Rectal smooth muscle tissue (tissue), 1 donor: ENCODE results near the gene SLC13A3.

ENCODE experiments used
- H3K27ac ChIP-seq: one replicate; pipeline ENCODE4 v1.7.0; 2013; ENCODE audit warnings: low read depth, low read length, inconsistent platforms
- H3K27me3 ChIP-seq: one replicate; pipeline ENCODE4 v1.7.0; 2013; ENCODE audit warnings: low read length; ENCODE audit not compliant: control insufficient read depth, insufficient read depth
- H3K36me3 ChIP-seq: one replicate; pipeline ENCODE4 v1.7.0; 2013; ENCODE audit warnings: low read length; ENCODE audit not compliant: control insufficient read depth, insufficient read depth
- H3K4me1 ChIP-seq: one replicate; pipeline ENCODE4 v1.7.0; 2013; ENCODE audit warnings: low read length; ENCODE audit not compliant: control insufficient read depth, insufficient read depth
- H3K4me3 ChIP-seq: one replicate; pipeline ENCODE4 v1.7.0; 2013; ENCODE audit warnings: low read length
- H3K9ac ChIP-seq: one replicate; pipeline ENCODE4 v1.7.0; 2013; ENCODE audit warnings: low read length

Gene SLC13A3

GRCh38 chr20:46644733-46645132 is 6.5 kb downstream of the SLC13A3 start:
- Histone ChIP-seq H3K27me3 (peaks cover 3% of the 10 kb centered on the region), H3K36me3 (no peaks in the 10 kb centered on the region), H3K4me3 (no peak overlapping the region), H3K27ac (no peak overlapping the region), H3K4me1 (no peaks in the 10 kb centered on the region), H3K9ac (no peak overlapping the region)

DNA sequence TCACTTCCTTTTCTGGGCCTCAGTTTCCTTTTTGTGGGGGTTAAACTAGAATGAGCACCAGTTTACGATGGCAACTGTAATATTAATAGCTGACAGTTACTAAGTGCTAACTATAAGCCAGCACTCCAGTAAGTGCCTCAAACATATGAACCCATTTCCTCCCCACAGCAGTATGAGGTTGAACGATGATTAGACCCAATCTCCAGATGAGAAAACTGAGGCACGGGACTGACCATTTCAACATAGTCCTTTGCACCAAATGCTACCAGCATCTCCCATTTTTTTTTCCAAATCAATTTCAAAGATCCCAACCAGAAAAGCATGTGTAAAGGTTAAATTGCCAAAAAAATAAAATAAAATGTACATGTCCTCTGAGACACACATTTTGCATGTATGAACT is 7.1 kb downstream of the SLC13A3 start:
- no peaks in the 10 kb centered on the region for H3K4me1 ChIP-seq
- H3K36me3 ChIP-seq: no peaks in the 10 kb centered on the region
- no peak overlapping the region for H3K27ac ChIP-seq
- H3K9ac ChIP-seq: no peak overlapping the region
- H3K4me3 ChIP-seq: no peak overlapping the region
- peaks cover 3% of the 10 kb centered on the region for H3K27me3 ChIP-seq

GRCh38 chr20:46642969-46643343 is 8.3 kb downstream of the SLC13A3 start:
- no peaks in the 10 kb centered on the region for H3K4me1 ChIP-seq
- no peaks in the 10 kb centered on the region for H3K36me3 ChIP-seq
- H3K4me3 ChIP-seq: no peak overlapping the region
- H3K9ac ChIP-seq: no peak overlapping the region
- H3K27me3 ChIP-seq: peaks cover 3% of the 10 kb centered on the region
- no peak overlapping the region for H3K27ac ChIP-seq

GRCh38 chr20:46642265-46642968 is 8.8 kb downstream of the SLC13A3 start:
- Histone ChIP-seq H3K9ac (no peak overlapping the region), H3K27me3 (peaks cover 3% of the 10 kb centered on the region), H3K36me3 (no peaks in the 10 kb centered on the region), H3K4me3 (no peak overlapping the region), H3K27ac (no peak overlapping the region), H3K4me1 (no peaks in the 10 kb centered on the region)

GRCh38 chr20:46641424-46641823 is 9.8 kb downstream of the SLC13A3 start:
- no peaks in the 10 kb centered on the region for H3K4me1 ChIP-seq
- no peak overlapping the region for H3K4me3 ChIP-seq
- H3K9ac ChIP-seq: no peak overlapping the region
- peaks cover 3% of the 10 kb centered on the region for H3K27me3 ChIP-seq
- H3K36me3 ChIP-seq: no peaks in the 10 kb centered on the region
- no peak overlapping the region for H3K27ac ChIP-seq

DNA sequence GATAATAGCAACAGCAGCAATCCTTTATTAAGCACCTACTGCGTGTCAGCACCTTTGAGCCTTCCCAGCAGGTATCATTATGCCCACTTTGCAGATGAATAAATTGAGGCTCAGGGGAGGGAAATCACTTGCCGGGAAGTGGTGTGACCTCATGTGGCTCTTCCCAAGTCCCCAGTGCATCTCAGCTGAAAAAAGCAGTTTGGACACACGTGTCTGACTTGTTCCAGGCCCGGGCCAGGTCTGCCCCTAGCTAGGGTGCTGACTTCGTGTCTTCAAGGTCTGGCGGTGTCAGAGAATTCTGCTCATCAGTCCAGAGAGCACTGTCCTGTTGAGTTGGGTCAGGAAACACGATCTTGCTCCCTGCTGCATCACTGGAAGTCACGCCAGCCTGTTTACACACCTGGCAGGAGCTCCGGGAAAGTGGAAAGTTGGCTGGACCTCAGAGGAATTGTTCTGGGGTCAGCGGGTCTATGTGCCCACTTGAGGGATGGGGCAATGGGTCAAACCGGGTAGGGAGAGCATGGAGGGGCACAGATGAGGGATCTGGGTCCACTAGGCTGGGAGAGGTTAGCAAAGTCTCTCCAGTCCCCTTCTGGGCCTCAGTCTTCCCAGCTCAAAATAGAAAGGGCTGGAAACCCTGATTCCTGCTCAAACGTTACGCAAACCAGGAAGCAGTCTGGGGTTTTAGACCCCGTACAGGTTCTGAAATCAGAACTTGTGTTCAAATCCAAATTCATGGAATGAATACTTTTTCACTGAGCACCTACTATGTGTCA is 10.5 kb downstream of the SLC13A3 start:
- H3K9ac ChIP-seq: no peak overlapping the region
- no peak overlapping the region for H3K27ac ChIP-seq
- no peaks in the 10 kb centered on the region for H3K4me1 ChIP-seq
- no peaks in the 10 kb centered on the region for H3K36me3 ChIP-seq
- H3K27me3 ChIP-seq: peaks cover 3% of the 10 kb centered on the region
- no peak overlapping the region for H3K4me3 ChIP-seq

DNA sequence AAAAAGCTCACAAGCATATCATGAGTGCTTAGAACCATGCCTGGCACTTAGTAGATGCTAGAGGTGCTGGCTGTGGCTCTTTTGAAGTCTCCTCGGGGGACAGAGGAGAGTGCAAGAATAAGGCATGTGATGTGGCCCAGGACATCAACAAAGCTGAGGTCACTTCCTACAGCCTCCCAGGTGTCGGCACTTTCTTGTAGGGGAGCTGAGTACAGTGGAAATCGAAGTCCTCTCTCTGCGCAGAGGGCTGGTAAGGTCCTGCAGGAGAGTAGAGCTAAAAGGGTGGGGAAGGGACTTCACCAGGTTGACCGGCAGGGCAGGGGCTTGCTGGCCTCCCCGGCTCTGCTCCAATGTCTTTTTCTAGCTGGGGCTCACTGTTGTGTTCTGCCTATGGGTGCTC is 11.2 kb downstream of the SLC13A3 start:
- H3K4me1 ChIP-seq: no peaks in the 10 kb centered on the region
- H3K9ac ChIP-seq: no peak overlapping the region
- no peaks in the 10 kb centered on the region for H3K36me3 ChIP-seq
- H3K4me3 ChIP-seq: no peak overlapping the region
- peaks cover 3% of the 10 kb centered on the region for H3K27me3 ChIP-seq
- no peak overlapping the region for H3K27ac ChIP-seq

- Histone ChIP-seq H3K4me3 (no peak overlapping the region), H3K4me1 (no peaks in the 10 kb centered on the region), H3K27ac (no peak overlapping the region), H3K27me3 (peaks cover 3% of the 10 kb centered on the region), H3K36me3 (no peaks in the 10 kb centered on the region), H3K9ac (no peak overlapping the region)
Observed at GRCh38 chr20:46639587-46639986, 11.7 kb downstream of the SLC13A3 start.

DNA sequence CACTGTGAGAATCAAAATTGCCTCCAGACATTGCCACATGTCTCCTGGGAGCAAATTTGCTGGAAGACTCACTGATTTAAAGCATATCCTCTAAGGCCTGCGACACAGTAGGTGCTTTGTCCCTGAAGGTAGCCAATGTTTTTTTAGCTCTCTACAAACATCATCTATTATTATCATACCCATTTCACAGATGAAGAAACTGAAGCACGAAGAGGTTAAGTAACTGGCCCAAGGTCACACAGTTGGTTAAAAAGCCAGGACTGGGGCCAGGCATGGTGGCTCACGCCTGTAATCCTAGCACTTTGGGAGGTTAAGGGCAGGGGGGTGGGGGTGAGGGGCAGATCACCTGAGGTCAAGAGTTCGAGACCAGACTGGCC is 12.4 kb downstream of the SLC13A3 start:
- H3K27me3 ChIP-seq: peaks cover 3% of the 10 kb centered on the region
- no peak overlapping the region for H3K9ac ChIP-seq
- no peak overlapping the region for H3K4me3 ChIP-seq
- H3K4me1 ChIP-seq: no peaks in the 10 kb centered on the region
- no peak overlapping the region for H3K27ac ChIP-seq
- no peaks in the 10 kb centered on the region for H3K36me3 ChIP-seq

DNA sequence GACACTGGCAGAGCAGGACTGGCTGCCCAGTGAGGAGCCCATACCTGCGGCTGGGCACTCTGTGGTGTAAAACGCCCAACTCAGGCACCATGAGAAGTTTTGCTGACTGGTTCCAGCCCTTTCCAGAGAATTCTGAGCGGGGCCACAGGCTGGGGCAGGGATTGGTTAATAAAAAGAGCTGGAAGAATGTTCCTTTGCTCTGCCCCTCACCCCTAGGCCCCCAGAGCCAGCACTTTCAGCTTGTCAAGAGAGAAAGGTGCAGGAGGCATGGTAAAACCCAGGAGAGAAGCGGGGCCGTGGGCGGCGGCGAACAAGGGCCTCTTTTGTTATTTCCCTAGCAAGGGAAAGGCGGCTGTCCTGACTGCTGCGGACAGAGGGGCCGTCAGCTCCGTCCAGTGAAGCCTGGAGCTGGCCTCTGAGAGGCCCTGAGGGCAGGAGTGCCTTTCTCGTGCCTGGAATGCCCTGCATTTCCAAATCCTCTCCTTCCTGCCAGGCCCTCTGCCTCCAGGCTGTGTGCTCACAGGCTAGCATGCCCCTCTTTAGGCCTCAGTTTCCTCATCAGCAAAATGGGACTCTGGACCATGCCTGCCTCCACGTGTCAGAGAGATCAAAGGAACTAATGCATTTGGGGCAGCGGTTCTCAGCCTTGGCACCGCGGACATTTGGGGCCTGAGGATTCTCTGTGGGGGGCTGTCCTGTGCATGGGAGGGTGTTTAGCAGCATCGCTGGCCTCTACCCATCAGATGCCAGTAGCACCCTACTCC is 12.9 kb downstream of the SLC13A3 start:
- H3K27ac ChIP-seq: no peak overlapping the region
- H3K4me1 ChIP-seq: no peaks in the 10 kb centered on the region
- H3K36me3 ChIP-seq: no peaks in the 10 kb centered on the region
- H3K4me3 ChIP-seq: no peak overlapping the region
- H3K9ac ChIP-seq: no peak overlapping the region
- peaks cover 3% of the 10 kb centered on the region for H3K27me3 ChIP-seq

DNA sequence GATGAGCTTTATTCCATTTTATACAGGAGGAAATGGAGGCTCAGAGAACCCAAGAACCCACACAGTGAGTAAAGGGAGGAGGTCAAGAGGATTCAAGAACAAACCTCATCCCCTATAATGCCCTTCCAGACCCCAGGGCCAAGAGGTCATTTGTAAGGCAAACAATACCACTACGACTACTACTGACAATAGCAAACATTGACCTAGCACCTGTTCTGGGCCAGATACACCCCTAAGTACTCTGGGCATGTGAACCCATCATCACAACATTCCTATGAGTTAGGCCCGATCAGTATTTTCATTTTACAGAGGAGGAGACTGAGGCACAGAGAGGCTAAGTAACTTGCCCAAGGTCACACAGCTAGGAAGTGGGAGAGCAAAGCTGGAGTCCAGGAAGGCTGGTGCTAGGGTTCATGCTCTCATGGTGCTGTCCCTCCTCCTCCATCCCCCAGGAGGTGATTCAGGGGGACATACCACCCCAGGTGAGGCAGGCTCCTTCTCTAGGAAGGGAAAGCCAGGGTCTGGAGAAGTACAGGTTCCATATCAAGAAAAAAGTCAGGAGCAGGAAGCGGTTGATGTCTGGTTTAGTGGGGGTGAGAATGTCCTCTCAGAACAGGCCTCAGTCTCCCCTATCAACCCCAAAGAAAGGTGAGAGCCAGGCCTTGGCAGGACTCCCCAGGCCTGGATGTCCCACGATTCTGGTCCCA is 13.7 kb downstream of the SLC13A3 start:
- Histone ChIP-seq H3K36me3 (no peaks in the 10 kb centered on the region), H3K27ac (no peak overlapping the region), H3K4me3 (no peak overlapping the region), H3K4me1 (no peaks in the 10 kb centered on the region), H3K9ac (no peak overlapping the region), H3K27me3 (peaks cover 3% of the 10 kb centered on the region)

DNA sequence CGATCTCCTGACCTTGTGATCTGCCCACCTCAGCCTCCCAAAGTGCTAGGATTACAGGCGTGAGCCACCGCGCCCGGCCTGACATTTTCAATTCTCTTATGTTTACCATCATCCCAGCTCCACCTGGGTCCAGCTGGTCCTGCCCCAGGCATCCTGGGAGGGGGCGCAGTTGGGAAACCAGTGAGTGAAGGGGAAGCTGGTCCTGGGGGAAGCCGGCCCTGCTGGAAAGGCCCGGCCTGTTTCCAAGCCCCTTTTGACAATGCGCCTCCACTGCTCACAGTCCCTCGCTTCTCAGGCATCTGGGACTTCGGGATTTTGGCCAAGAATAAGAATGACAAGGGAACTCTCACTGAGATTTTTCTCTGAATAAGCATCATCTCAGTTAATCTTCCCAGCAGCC is 14.2 kb downstream of the SLC13A3 start:
- H3K9ac ChIP-seq: no peak overlapping the region
- peaks cover 3% of the 10 kb centered on the region for H3K27me3 ChIP-seq
- no peaks in the 10 kb centered on the region for H3K4me1 ChIP-seq
- H3K36me3 ChIP-seq: no peaks in the 10 kb centered on the region
- no peak overlapping the region for H3K27ac ChIP-seq
- H3K4me3 ChIP-seq: no peak overlapping the region
